Body of pancreas (tissue), 4 donors: ENCODE data around the gene SATB2.

ENCODE experiments used
- POLR2A ChIP-seq, 3 donors: fragments of 450-650 bp; IDR thresholded peaks; one replicate each; pipeline ENCODE4 v1.6.1; 2016; ENCODE audit warnings: antibody characterized with exemption in 3 of 3, mild to moderate bottlenecking in 2 of 3
- TF ChIP-seq, protein P1 (sequence below), 7 experiments: fragments of 450-650 bp in 4 of 7; fragments of 200-600 bp in 3 of 7; sonication (generic) in 3 of 7; IDR thresholded peaks; one replicate each; pipeline ENCODE4 v1.5.1; 2016 to 2019; ENCODE audit warnings: antibody characterized with exemption in 7 of 7

- TF ChIP-seq, protein P1, sequence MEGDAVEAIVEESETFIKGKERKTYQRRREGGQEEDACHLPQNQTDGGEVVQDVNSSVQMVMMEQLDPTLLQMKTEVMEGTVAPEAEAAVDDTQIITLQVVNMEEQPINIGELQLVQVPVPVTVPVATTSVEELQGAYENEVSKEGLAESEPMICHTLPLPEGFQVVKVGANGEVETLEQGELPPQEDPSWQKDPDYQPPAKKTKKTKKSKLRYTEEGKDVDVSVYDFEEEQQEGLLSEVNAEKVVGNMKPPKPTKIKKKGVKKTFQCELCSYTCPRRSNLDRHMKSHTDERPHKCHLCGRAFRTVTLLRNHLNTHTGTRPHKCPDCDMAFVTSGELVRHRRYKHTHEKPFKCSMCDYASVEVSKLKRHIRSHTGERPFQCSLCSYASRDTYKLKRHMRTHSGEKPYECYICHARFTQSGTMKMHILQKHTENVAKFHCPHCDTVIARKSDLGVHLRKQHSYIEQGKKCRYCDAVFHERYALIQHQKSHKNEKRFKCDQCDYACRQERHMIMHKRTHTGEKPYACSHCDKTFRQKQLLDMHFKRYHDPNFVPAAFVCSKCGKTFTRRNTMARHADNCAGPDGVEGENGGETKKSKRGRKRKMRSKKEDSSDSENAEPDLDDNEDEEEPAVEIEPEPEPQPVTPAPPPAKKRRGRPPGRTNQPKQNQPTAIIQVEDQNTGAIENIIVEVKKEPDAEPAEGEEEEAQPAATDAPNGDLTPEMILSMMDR (IDR thresholded peaks at IDR 0.05): no peak
- no peak for TF ChIP-seq POLR2A (IDR thresholded peaks at IDR 0.05)
These were observed 27.2 kb upstream of the SATB2 start for GRCh38 chr2:199484927-199485326.
